ENCODE measurements around the gene ARPC3. TPM values are rescaled to one million over a fixed set of nuclear protein-coding genes. Genes with fewer than 3 reads are reported as not detected.

Gene ARPC3
- total RNA-seq, 1 experiment from 2014 or later: 115 TPM

GRCh38 chr12:110458756-110459155 is 8.6 kb upstream of the ARPC3 start:
- Histone ChIP-seq H3K9ac (ENCODE audit: low read length) (no peak overlapping the region), H3K79me2 (ENCODE audit: insufficient read depth, low read length) (peaks cover 17% of the 10 kb centered on the region; the same call in 1 of the 2 replicates), H3K9me3 (ENCODE audit: control insufficient read depth in 1 of 2, insufficient read depth in 1 of 2, low read depth in 1 of 2, low read length in 2 of 2) (no peaks in the 10 kb centered on the region), H3K9me2 (ENCODE audit: insufficient read depth) (no peaks in the 10 kb centered on the region), H2AFZ (ENCODE audit: low read depth, low read length, poor library complexity, severe bottlenecking) (no peak overlapping the region), H3K4me3 (replicated peaks in 1 of 2; ENCODE audit: low read depth in 1 of 2, low read length in 2 of 2) (no peak overlapping the region), H3K4me1 (ENCODE audit: control insufficient read depth in 1 of 2, insufficient read depth in 2 of 2, low read length in 2 of 2) (no peaks in the 10 kb centered on the region), H3K27me3 (ENCODE audit: insufficient read depth, low read length) (no peaks in the 10 kb centered on the region), H3K4me2 (ENCODE audit: low read length) (no peak overlapping the region), H3K27ac (ENCODE audit: low read depth, low read length) (no peak overlapping the region), H4K20me1 (ENCODE audit: insufficient read depth) (no peaks in the 10 kb centered on the region), H3K36me3 (ENCODE audit: control insufficient read depth in 1 of 2, insufficient read depth in 2 of 2, low read length in 2 of 2) (peaks cover 6 to 21% of the 10 kb centered on the region in 2 experiments; a peak in 2 of 4 replicates)
- no TSS peak for BruUV-seq (replicated peaks)
- intact Hi-C loops (cut with micrococcal nuclease): no loop called here
- ChIA-PET POLR2A (no interaction called here), RAD21 (ENCODE audit: low non-redundant PET in 1 of 2, low total read pairs in 2 of 2, uncharacterized antibody in 2 of 2, unreplicated experiment in 2 of 2) (no interaction called here), CTCF (interaction anchor here (1.3 to 1.9 kb wide), 2 partner anchors 9 to 27 kb away, joined by 3 to 6 read pairs; partner anchors contain the start of gene ARPC3)
- TF ChIP-seq EZH2phosphoT487 (IDR thresholded peaks at IDR 0.05; ENCODE audit: borderline replicate concordance) (no peak), CBX3 (IDR thresholded peaks at IDR 0.05; ENCODE audit: low read depth) (no peak), EZH2 (IDR thresholded peaks at IDR 0.05) (no peak), CEBPB (IDR thresholded peaks at IDR 0.05; ENCODE audit: low read depth) (no peak), TCF7L2 (IDR thresholded peaks at IDR 0.05; ENCODE audit: borderline replicate concordance, extremely low read depth, insufficient read depth, insufficient read length) (no peak), ELF1 (IDR thresholded peaks at IDR 0.05; ENCODE audit: borderline replicate concordance, low read depth) (no peak), ZFX (IDR thresholded peaks at IDR 0.05) (no peak), ATF3 (IDR thresholded peaks at IDR 0.05) (no peak), ZNF274 (IDR thresholded peaks at IDR 0.05; ENCODE audit: low read depth, low read length) (no peak), CTCF (IDR thresholded peaks at IDR 0.05 in 2 of 3, conservative IDR thresholded peaks at IDR 0.05 in 1 of 3; ENCODE audit: borderline replicate concordance in 1 of 3, insufficient read depth in 1 of 3, low read depth in 2 of 3, low read length in 2 of 3) (no peak), SRF (IDR thresholded peaks at IDR 0.05; ENCODE audit: low read depth) (no peak), EGR1 (IDR thresholded peaks at IDR 0.05; ENCODE audit: low read depth) (no peak), MAX (IDR thresholded peaks at IDR 0.05) (no peak), POLR2A (IDR thresholded peaks at IDR 0.05; ENCODE audit: borderline replicate concordance, extremely low read depth, insufficient read depth, insufficient read length) (no peak), POLR2AphosphoS5 (IDR thresholded peaks at IDR 0.05; ENCODE audit: low read depth, low read length) (no peak), REST (IDR thresholded peaks at IDR 0.05; ENCODE audit: low read depth) (no peak), ZBTB33 (IDR thresholded peaks at IDR 0.05; ENCODE audit: extremely low read depth, insufficient replicate concordance, low read length) (no peak)
- DNase-seq (ENCODE audit: low read depth, low spot score): no peak
- ATAC-seq: no peak
